Stomach (tissue), 9 donors: ENCODE results near the gene N4BP2. TPM values are rescaled to one million over a fixed set of nuclear protein-coding genes. Genes with fewer than 3 reads are reported as not detected.
A peak's percentile ranks its signal among the peaks of the same experiment; 100 is the strongest.
"Not testable (repeated sequence)": the region's sequence is repeated elsewhere in the genome, so short reads cannot be mapped to it uniquely, and the experiment has no call there.

Experiments used
- DNase-seq, 2 donors: peaks; one replicate each; pipeline versions ENCODE4 v3.0.0 to v3.0.0-alpha.2; 2013 to 2019
- H3K27ac ChIP-seq, 5 donors: fragments of 200-600 bp in 4 of 5; sonication (generic) in 4 of 5; one replicate each; pipeline ENCODE4 v1.5.1; 2013 to 2019; ENCODE audit warnings: mild to moderate bottlenecking in 1 of 5, moderate library complexity in 1 of 5
- H3K27me3 ChIP-seq, 3 donors: fragments of 200-600 bp; sonication (generic); one replicate each; pipeline ENCODE4 v1.5.1; 2017 to 2019; ENCODE audit warnings: mixed run types in 1 of 3
- H3K36me3 ChIP-seq, 4 donors: fragments of 200-600 bp; sonication (generic); 1 replicate in 3 of 4; 2 replicates in 1 of 4; pipeline ENCODE4 v1.5.1; 2016 to 2019
- H3K4me1 ChIP-seq, 4 donors: fragments of 200-600 bp; sonication (generic); one replicate each; pipeline ENCODE4 v1.5.1; 2016 to 2019
- H3K4me3 ChIP-seq, 4 donors: fragments of 200-600 bp; sonication (generic) in 3 of 4; one replicate each; pipeline ENCODE4 v1.5.1; 2016 to 2019; ENCODE audit warnings: mild to moderate bottlenecking in 1 of 4
- H3K9me3 ChIP-seq, 4 donors: fragments of 200-600 bp; sonication (generic); one replicate each; pipeline ENCODE4 v1.5.1; 2016 to 2019
- EP300 ChIP-seq: sonication (generic); formaldehyde crosslinking; IDR thresholded peaks from one replicate; pipeline ENCODE4 v1.6.1; 2017; ENCODE audit warnings: antibody characterized with exemption
- POLR2A ChIP-seq, 4 donors: fragments of 450-650 bp; IDR thresholded peaks; one replicate each; pipeline ENCODE4 v1.6.1; 2016; ENCODE audit warnings: antibody characterized with exemption in 4 of 4, control low read depth in 2 of 4, mild to moderate bottlenecking in 1 of 4, moderate library complexity in 1 of 4
- POLR2AphosphoS5 ChIP-seq, 3 donors: sonication (generic); formaldehyde crosslinking; IDR thresholded peaks; one replicate each; pipeline ENCODE4 v1.6.1; 2016; ENCODE audit warnings: antibody characterized with exemption in 3 of 3
- WGBS, 5 donors: extraction: QIAGEN DNeasy Blood & Tissue Kit in 3 of 5; methylation state at CpG; one replicate each; pipeline versions ENCODE4 v1.1.5 to v1.1.7; 2013 to 2018; 5-methylcytosine and 5-hydroxymethylcytosine counted together
- intact Hi-C: fragments of 100-400 bp; cut with DNase I; formaldehyde crosslinking; loops from one replicate; pipeline ENCODE4 v1.15.1; 2023; ENCODE audit warnings: low total_unique reads
- polyA plus RNA-seq, 3 donors: library from polyadenylated mRNA; stranded (reverse); fragments of 200-250 nt; gene quantifications; one replicate each; pipeline ENCODE4 v1.2.3, GENCODE V29; 2013
- total RNA-seq, 5 donors: library from RNA; depleted of rRNA; stranded (reverse); fragments of >200 nt; gene quantifications; one replicate each; pipeline versions ENCODE4 v1.1.0 to v1.2.3, GENCODE V29; 2014 to 2016
- TF ChIP-seq, protein P1 (sequence below), 7 experiments: fragments of 450-650 bp in 4 of 7; fragments of 200-600 bp in 3 of 7; sonication (generic) in 3 of 7; IDR thresholded peaks; one replicate each; pipeline ENCODE4 v1.5.1; 2016 to 2019; ENCODE audit warnings: antibody characterized with exemption in 7 of 7, control low read depth in 2 of 7, mild to moderate bottlenecking in 1 of 7
- donor health status: healthy with polysubstance abuse.
- donor health status: Bipolar disorder and iron deficiency.
- donor health status: healthy.

Gene N4BP2
- total and polyA plus RNA-seq, 8 donors: 0.73 to 41.5 (median 5.5) TPM

DNA sequence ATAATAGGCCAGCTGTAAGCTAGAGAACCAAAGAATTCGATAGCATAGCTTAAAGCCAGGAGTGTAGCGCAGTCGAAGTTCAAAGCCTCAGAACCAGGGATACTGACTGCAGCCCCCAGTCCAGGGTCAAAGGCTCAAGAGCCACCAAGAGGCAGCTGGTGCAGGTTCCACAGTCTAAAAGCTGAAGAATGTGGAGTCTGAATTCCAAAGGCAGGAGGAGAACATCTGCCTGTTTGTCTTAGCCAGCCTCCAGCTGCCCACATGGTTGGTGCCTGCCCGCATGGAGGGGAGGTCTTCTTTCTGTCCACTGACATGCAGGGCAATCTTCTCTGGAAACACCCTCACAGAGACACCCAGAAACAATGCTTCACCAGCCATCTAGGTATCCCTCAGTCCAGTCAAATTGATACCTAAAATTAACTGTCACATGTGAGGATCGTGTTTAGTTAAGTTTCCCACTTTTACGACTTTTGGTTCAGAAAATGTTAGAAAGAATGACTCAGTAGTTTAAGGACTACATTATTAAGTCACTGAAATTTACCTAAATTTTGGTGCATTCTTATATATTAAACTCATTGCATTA, 87.4 kb downstream of the N4BP2 start:
- Histone ChIP-seq H3K27me3 (no peaks in the 10 kb centered on the region), H3K27ac (no peak overlapping the region), H3K4me1 (no peaks in the 10 kb centered on the region), H3K36me3 (peaks cover 0 to 26% (median 23%) of the 10 kb centered on the region in 4 donors), H3K4me3 (no peak overlapping the region), H3K9me3 (no peaks in the 10 kb centered on the region)
- no peak for DNase-seq
- TF ChIP-seq POLR2AphosphoS5 (IDR thresholded peaks at IDR 0.05): no peak
- TF ChIP-seq EP300: no peak
- TF ChIP-seq, protein P1, sequence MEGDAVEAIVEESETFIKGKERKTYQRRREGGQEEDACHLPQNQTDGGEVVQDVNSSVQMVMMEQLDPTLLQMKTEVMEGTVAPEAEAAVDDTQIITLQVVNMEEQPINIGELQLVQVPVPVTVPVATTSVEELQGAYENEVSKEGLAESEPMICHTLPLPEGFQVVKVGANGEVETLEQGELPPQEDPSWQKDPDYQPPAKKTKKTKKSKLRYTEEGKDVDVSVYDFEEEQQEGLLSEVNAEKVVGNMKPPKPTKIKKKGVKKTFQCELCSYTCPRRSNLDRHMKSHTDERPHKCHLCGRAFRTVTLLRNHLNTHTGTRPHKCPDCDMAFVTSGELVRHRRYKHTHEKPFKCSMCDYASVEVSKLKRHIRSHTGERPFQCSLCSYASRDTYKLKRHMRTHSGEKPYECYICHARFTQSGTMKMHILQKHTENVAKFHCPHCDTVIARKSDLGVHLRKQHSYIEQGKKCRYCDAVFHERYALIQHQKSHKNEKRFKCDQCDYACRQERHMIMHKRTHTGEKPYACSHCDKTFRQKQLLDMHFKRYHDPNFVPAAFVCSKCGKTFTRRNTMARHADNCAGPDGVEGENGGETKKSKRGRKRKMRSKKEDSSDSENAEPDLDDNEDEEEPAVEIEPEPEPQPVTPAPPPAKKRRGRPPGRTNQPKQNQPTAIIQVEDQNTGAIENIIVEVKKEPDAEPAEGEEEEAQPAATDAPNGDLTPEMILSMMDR (IDR thresholded peaks at IDR 0.05): no peak
- TF ChIP-seq POLR2A (IDR thresholded peaks at IDR 0.05): no peak
- 88 to 94% (median 90%) methylated on average over 6 of the region's 6 CpGs for WGBS, 5 donors
- intact Hi-C loops: no loop called here

DNA sequence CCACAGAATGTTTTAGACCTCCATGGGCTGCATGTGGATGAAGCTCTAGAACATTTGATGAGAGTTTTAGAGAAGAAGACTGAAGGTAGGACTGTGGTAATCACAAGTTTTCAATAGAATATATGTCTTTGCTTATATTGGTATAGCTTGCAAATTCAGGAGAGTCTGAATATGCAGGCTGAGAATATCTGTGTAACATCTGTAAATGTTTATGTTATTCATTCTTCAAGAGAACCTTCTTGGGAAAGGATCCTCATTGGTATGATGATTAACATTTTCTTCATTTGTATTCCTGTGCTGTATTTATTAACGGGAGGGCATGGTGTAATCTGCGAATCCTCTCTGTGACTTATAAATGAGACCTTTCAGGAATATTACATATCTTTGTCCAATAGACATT, 88.1 kb downstream of the N4BP2 start:
- DNase-seq: no peak
- no peak for TF ChIP-seq POLR2A (IDR thresholded peaks at IDR 0.05)
- H3K9me3 ChIP-seq: no peaks in the 10 kb centered on the region
- peaks cover 0 to 26% (median 23%) of the 10 kb centered on the region in 4 donors for H3K36me3 ChIP-seq
- H3K4me3 ChIP-seq: no peak overlapping the region
- H3K27ac ChIP-seq: no peak overlapping the region
- no peaks in the 10 kb centered on the region for H3K27me3 ChIP-seq
- no peaks in the 10 kb centered on the region for H3K4me1 ChIP-seq
- WGBS, 5 donors: 70 to 97% (median 88%) methylated on average over 2 of the region's 2 CpGs
- intact Hi-C loops: no loop called here

DNA sequence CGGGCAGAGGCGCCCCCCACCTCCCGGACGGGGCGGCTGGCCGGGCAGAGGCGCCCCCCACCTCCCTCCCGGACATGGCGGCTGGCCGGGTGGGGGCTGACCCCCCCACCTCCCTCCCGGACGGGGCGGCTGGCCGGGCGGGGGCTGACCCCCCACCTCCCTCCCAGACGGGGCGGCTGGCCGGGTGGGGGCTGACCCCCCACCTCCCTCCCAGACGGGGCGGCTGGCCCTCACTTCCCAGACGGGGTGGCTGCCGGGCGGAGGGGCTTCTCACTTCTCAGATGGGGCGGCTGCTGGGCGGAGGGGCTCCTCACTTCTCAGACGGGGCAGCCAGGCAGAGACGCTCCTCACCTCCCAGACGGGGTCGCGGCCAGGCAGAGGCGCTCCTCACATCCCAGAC, 90.8 kb downstream of the N4BP2 start:
- H3K4me3 ChIP-seq, H3K27ac ChIP-seq, H3K4me1 ChIP-seq, DNase-seq, H3K27me3 ChIP-seq, H3K9me3 ChIP-seq, intact Hi-C loops: not testable (repeated sequence)
- peaks cover 0 to 26% (median 21%) of the 10 kb centered on the region in 4 donors for H3K36me3 ChIP-seq
- WGBS, 5 donors: 93 to 98% (median 96%) methylated on average over 3 to 31 of the region's 31 CpGs

DNA sequence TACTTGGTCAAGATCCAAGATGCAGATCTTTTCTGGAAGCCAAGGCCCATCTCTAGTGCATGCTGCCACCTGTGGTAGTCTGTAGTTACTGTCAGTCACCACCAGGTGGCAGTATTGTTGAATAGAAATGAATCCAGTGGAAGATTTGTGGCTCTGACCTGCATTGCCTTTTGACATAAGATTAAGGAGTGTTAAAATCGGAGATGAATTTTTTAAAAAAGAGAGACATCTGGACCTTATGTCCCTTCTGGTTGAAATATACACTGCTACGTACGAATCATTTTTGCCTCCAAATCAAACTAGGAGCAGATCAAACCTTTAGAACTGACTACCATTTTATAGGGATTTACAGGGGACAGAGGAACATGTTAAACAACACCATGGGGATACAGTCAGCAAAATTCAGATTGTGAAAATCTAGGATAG, 93.3 kb downstream of the N4BP2 start:
- Histone ChIP-seq H3K27ac (no peak overlapping the region), H3K9me3 (peaks cover 0 to 5% (median 2%) of the 10 kb centered on the region in 4 donors), H3K4me1 (no peaks in the 10 kb centered on the region), H3K27me3 (no peaks in the 10 kb centered on the region), H3K36me3 (peaks cover 0 to 7% (median 3%) of the 10 kb centered on the region in 4 donors), H3K4me3 (no peak overlapping the region)
- 79 to 88% (median 80%) methylated on average over 3 of the region's 3 CpGs for WGBS, 5 donors
- peak; percentile 76 to 83 for DNase-seq
- TF ChIP-seq, protein P1 (IDR thresholded peaks at IDR 0.05): peak in 5 of 7 experiments; percentile 86 to 97 (median 90)
- TF ChIP-seq POLR2A (IDR thresholded peaks at IDR 0.05): no peak
- peak in 1 of 3 donors; percentile 50 for TF ChIP-seq POLR2AphosphoS5 (IDR thresholded peaks at IDR 0.05)
- intact Hi-C loops: no loop called here

DNA sequence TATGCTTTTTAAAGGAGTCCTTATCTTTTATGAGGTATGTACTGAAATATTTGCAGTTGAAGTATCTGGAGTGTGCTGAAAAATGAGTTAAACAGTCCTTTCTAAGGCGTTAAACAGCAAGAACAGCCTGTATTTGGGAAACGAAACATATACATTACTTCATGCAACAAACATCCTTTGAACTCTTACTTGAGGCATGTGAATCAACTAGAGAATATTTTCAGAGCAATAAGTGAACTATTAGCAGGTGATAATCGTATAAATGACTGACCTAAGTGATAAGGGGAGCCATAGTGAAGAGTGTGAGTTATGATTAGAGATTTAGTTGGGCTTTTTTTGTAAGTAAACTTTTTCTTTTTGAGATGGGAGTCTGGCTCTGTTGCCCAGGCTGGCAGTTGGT, 94.3 kb downstream of the N4BP2 start:
- H3K9me3 ChIP-seq: peaks cover 0 to 5% (median 2%) of the 10 kb centered on the region in 4 donors
- intact Hi-C loops: no loop called here

More for the DNA sequence above, 94.3 kb downstream of the N4BP2 start:
- Histone ChIP-seq H3K27me3 (no peaks in the 10 kb centered on the region), H3K27ac (no peak overlapping the region), H3K4me3 (no peak overlapping the region), H3K36me3 (peaks cover 0 to 3% (median 0%) of the 10 kb centered on the region in 4 donors), H3K4me1 (no peaks in the 10 kb centered on the region)
- no peak for TF ChIP-seq POLR2AphosphoS5 (IDR thresholded peaks at IDR 0.05)
- TF ChIP-seq, protein P1 (IDR thresholded peaks at IDR 0.05): no peak
- no peak for TF ChIP-seq EP300
- TF ChIP-seq POLR2A (IDR thresholded peaks at IDR 0.05): no peak
- 51 to 84% (median 74%) methylated on average over 3 of the region's 3 CpGs for WGBS, 5 donors
- no peak for DNase-seq
